GM12892 (cell line): ENCODE measurements around the gene CD209.

Experiments used
- POLR2A ChIP-seq: IDR thresholded peaks from 2 replicates; pipeline ENCODE4 v1.6.1; 2011; ENCODE audit warnings: low read depth, low read length, control low read depth
- POLR2AphosphoS5 ChIP-seq: IDR thresholded peaks from 2 replicates; pipeline ENCODE4 v1.6.1; 2011; ENCODE audit warnings: low read depth, low read length, control low read depth

- no peak for TF ChIP-seq POLR2AphosphoS5
- no peak for TF ChIP-seq POLR2A
Observed at GRCh38 chr19:7731615-7732014, 15.7 kb downstream of the CD209 start.
